ENCODE measurements around the gene TMEM154. TPM values are rescaled to one million over a fixed set of nuclear protein-coding genes. Genes with fewer than 3 reads are reported as not detected.

The TMEM154 gene
- polyA plus RNA-seq (2013, experiment 1 of 2; ENCODE audit: insufficient read length) = 0.26 TPM
- 0.31 TPM for polyA plus RNA-seq (2013, experiment 2 of 2; ENCODE audit: insufficient read length)

- DNase-seq = peak; percentile 52
These were observed at the start of gene TMEM154 for GRCh38 chr4:152679414-152680281. Gene TMEM154, minus strand, starts transcription at chr4:152679997. Its CDS starts 64 bp downstream, at chr4:152679933.

GRCh38 chr4:152729466-152729865 is 49.7 kb upstream of the TMEM154 start:
- DNase-seq = no peak

- no peak for DNase-seq
These were observed 48.5 kb upstream of the TMEM154 start for GRCh38 chr4:152728343-152728742.

GRCh38 chr4:152727784-152728183 is 48.0 kb upstream of the TMEM154 start:
- DNase-seq = no peak

GRCh38 chr4:152724494-152724893 is 44.7 kb upstream of the TMEM154 start:
- no peak for DNase-seq

GRCh38 chr4:152723236-152723635 is 43.4 kb upstream of the TMEM154 start:
- no peak for DNase-seq

GRCh38 chr4:152719801-152720556 is 40.2 kb upstream of the TMEM154 start:
- peak; percentile 2 for DNase-seq

GRCh38 chr4:152719291-152719690 is 39.5 kb upstream of the TMEM154 start:
- DNase-seq = no peak

- DNase-seq = no peak
These were observed 35.3 kb upstream of the TMEM154 start for GRCh38 chr4:152715076-152715475.

GRCh38 chr4:152713951-152714705 is 34.3 kb upstream of the TMEM154 start:
- DNase-seq = peak; percentile 18

GRCh38 chr4:152709675-152710438 is 30.1 kb upstream of the TMEM154 start:
- DNase-seq = no peak

- no peak for DNase-seq
These were observed 29.0 kb upstream of the TMEM154 start for GRCh38 chr4:152708796-152709195.

GRCh38 chr4:152708361-152708760 is 28.6 kb upstream of the TMEM154 start:
- no peak for DNase-seq

- no peak for DNase-seq
These were observed 27.8 kb upstream of the TMEM154 start for GRCh38 chr4:152707632-152708031.

- DNase-seq = no peak
These were observed 26.1 kb upstream of the TMEM154 start for GRCh38 chr4:152705903-152706302.

GRCh38 chr4:152704788-152705187 is 25.0 kb upstream of the TMEM154 start:
- no peak for DNase-seq

GRCh38 chr4:152700151-152700550 is 20.4 kb upstream of the TMEM154 start:
- DNase-seq = no peak

- DNase-seq = no peak
These were observed 19.5 kb upstream of the TMEM154 start for GRCh38 chr4:152699313-152699712.

GRCh38 chr4:152698089-152698499 is 18.3 kb upstream of the TMEM154 start:
- DNase-seq = no peak

- no peak for DNase-seq
These were observed 17.7 kb upstream of the TMEM154 start for GRCh38 chr4:152697284-152698088.

- DNase-seq = no peak
These were observed 17.0 kb upstream of the TMEM154 start for GRCh38 chr4:152696764-152697261.
